ENCODE measurements around the gene SLCO3A1.

SLCO3A1 gene

DNA sequence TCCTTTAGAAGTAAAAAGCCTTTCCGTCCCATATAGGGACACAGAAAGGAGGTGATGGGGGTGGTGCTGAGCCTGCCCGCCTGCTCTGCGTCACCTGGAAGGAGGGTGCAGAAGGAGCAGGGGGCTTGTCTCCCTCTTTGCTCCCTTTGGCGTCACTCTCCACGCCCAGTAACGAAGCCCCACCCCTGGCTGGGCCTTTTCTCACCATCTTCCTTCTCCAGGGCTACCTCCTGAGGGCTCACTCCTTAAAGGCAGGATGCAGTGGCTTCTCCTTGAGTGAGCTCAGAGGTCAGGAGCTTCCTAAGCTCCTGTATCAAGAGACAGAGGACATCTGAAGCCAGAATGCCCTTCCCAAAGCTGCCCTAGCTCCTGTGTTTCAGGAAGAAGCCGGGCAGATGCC is 31.5 kb downstream of the SLCO3A1 start:
- no peak for DNase-seq

DNA sequence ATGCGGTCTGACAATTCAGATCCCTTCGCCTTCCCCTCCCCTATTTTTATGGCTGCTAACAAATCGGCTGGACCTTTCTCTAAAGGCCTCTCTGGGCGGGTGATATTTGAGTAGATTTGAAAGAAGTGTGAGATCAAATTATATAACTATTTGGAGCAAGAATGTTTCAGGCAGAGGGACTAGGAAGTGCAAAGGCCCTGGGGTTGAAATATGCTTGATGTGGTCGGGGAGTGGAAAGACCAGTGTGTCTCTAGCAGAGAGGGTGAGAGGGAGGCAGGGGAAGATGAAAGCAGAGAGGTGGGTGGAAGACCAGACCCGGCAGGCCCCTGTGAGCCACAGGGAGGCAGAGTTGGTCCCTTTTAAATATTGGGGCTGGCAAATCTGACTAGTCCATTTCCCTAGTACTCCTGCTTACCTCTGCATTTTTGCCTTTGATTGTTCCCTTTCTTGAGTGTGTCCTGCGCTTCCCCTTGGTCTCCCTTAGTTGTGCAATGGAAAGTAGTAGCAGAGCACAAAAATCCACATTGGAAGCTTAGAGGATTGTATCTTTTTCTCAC is 32.3 kb downstream of the SLCO3A1 start:
- DNase-seq = no peak

DNA sequence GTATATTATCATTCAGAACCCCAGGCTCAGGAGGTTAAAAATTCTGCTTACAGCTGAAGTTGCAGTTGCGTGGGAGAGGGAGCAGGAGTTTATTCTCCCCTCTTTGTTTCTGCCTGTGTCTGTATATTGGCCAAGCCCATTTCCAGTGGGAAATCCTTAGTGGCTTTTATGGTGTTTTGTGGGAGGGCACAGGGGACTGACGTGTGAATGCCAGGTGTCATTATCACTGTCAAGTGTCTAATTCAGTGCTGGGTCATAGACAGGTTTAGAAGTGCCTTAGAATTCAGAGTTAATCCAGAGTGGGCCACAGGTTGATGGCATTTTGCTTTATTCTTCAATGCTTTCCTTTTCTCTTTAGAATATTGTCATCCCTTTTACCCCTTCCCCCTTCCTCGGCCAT is 33.4 kb downstream of the SLCO3A1 start:
- no peak for DNase-seq

DNA sequence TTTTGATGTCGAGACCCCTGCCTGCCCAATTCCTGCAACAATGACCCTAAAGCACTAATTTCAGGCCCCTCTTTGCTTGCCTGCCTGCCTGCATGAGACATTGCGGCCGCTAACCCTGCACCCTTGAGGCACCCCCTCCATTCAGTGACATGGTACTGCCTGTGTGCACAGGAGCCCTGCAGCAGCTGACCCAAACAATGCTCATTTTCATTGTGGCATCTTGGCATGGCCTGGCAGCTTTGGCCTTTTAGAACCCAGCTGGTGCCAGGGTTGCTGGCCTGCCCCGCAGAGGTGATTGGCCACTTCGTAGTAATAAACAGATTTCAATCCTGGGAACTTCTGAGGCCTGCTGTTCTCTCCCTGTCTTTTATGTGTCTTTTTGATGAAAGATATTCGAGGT is 33.8 kb downstream of the SLCO3A1 start:
- DNase-seq = no peak

DNA sequence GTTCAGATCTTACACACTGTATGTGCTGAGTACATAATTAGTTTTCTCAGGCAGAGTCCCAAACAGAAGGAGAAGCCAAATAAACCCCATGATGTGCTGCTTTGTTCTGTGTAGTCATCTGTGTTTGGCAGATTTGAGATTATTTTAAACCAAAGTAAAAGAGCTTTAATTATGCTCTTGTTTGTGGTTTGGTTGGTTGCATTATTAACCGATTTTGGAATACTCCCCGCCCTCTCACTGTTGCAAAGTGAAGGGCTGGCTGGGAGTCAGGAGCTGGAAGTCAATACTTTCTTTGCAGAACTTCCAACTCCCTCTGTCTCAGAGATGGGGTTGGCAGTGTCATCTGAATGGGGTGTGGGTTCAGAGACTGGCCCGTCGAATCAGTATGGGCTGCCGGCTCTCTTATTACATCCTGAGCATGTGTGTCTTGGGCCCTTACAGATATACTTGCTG is 34.4 kb downstream of the SLCO3A1 start:
- DNase-seq = no peak

DNA sequence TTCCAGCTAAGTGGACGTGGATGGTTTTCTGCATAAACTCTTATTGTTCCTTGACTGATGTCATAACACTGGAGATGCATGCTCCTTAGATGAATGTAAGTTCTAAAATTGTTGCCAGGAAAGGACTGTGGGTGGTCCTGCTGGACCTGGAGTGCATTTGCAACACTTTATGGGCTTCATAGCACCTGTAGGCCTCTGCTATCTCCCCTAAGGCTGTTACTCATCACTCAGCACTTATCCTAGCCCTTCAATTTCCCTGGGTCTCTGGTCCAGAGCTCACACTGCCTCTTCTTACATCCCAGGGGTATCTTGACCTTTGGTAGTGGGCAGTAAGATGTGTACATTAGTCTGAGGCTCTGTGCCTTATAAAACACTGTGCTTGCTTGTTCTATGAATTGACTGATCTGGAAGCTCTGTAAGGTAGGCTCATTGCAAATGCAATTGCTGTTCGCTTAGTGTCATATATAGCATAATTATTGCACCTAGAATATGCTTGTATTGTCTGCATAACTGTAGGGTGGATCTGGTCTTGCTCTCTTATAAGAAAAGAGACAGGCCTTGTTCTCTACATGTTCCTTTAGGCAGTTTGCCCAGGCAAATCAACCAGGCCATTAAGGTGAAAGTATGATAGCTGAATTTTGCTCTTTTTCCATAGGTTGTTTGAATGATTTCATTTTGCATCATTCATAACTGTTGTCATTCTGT is 35.8 kb downstream of the SLCO3A1 start:
- no peak for DNase-seq

DNA sequence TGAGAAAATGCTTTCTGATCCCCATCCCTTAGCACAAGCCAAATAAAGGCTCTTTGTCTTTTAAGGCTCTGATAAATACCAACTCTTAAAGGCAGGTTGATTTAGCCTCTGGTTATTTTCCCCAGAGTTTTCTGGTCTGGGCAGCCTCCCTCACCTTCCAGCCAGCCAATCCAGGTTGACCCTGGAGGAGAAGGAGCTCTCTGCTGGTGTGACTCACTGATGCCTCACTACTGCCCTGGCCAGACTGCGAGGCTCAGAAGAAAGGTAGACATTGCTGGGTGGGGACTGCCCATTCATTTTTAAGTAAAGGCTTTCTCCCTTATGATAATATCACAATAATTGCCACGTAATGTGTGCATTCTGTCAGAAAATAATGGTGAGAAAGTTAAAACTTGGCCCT is 37.1 kb downstream of the SLCO3A1 start:
- DNase-seq = peak; percentile 9

DNA sequence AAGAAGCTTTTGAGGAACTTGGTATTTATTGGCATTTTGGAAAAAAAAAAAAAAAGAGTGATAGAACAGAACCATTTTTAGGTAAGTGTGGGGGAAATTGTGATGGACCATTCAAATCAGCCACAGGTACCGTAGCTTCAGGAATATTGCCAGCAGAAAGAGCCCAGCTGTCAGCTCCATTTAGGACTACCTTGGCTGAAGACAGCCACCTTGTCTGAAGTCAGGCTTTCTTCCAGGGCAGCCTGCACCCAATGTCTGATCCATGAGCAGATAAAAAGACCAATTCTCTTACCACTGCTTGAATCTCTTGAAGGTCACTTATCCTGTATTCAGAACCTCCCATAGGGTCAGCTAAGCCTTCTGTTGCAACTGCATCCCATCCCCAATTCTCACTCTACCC is 37.6 kb downstream of the SLCO3A1 start:
- DNase-seq = no peak

DNA sequence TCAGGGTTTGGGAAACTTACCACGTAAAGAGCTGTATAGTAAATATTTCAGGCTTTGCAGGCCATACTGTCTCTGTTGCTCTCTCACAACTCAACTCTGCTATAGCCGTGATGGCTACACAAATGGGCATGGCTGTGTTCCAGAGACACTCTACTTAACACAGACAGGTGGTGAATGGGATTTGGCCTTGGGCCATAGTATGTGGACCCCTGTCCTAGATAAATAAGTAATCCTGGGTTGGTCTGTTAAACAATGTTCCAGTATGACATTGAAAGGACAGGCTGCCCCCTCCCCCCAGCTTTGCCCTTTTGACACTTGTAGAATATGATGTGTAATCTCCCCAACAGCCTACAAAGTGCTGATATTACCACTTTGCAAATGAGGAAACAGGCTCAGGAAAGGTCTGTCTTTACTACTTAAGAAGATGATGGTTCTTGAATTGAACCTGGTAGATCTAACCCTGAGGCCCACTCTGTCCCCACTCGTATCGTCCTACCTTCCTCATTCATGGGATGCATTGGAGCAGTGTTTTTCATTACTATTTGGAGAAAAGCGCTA is 38.4 kb downstream of the SLCO3A1 start:
- no peak for DNase-seq

DNA sequence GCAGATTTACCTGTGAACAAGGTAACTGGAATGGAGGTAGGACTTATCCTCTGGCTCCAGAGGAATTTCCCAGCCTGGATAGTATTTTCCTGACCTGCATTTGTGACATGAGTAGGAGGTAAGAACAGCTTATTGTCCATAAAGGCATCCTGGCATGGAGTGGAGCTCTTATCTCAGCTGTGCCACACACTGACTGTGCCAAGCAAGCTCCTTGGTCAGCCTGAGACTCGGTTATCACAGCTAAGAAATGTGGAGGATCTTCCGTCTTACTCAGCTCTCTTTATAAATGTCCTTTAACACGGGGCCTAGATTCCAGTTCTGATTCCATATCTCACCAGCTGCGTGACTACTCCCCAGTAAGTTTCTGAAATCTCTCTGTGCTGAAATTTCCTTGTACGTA is 38.9 kb downstream of the SLCO3A1 start:
- no peak for DNase-seq

DNA sequence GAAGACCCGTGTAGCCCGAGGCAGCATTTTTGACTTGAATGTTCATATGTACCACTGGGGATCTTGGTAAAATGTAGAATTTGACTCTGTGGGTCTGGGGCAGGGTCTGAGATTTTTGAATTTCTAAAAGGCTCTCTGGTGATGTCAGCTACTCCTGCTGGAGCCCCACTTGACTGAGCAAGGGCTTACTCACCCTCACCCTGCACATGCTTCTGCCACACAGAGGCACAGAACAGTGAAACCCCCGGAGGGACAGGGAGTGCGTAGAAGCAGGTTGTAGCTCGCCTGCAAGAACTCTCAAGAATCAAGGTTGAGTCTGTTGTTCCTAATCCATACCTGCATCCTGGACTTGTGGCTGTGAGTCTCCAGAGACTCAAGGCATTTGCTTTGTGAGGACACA is 41.1 kb downstream of the SLCO3A1 start:
- DNase-seq = no peak

DNA sequence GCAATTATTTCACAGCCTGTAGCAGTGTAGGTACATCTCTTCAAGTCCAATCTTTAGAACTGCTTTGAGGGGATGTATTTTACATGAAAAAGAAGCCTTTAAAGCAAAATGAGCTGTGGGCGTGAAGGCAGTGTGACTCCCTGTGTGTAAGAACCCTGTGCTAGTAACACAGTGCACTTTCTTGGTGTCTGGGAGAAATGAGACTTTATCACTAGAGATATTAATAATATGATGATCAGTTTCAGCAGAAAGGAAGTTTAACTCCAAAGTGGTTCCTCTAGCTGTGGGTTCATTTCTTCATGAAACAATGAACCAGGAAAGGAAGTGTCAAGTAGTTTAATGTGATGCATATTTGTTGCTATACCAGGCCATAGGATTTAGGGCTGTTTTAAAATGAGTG is 41.5 kb downstream of the SLCO3A1 start:
- DNase-seq = no peak

DNA sequence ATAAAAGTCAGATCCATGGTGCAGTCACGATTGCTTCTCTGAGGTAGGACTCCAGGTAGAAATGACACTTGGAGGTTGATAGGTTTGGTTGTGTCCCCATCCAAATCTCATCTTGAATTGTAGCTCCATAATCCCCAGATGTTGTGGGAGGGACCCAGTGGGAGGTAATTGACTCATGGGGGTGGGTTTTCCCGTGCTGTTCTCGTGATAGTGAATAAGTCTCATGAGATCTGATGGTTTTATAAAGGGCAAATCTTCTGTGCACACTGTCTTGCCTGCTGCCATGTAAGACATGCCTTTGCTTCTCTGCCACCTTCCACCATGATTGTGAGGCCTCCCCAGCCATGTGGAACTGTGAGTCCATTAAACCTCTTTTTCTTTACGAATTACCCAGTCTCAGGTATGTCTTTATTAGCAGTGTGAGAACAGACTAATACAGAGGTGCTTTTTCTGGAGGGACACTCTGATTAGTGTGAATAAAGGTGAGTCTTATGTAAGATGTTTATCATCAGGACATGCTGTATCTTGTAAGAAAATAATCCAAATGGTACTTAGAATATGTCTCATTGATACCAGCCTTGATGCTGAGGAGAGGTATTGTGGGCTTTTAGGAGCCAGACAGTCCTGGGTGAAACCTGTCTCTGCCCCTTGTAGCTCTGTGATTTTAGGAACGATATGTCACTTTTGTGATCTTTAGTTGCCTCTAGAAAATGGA is 43.0 kb downstream of the SLCO3A1 start:
- DNase-seq = no peak

DNA sequence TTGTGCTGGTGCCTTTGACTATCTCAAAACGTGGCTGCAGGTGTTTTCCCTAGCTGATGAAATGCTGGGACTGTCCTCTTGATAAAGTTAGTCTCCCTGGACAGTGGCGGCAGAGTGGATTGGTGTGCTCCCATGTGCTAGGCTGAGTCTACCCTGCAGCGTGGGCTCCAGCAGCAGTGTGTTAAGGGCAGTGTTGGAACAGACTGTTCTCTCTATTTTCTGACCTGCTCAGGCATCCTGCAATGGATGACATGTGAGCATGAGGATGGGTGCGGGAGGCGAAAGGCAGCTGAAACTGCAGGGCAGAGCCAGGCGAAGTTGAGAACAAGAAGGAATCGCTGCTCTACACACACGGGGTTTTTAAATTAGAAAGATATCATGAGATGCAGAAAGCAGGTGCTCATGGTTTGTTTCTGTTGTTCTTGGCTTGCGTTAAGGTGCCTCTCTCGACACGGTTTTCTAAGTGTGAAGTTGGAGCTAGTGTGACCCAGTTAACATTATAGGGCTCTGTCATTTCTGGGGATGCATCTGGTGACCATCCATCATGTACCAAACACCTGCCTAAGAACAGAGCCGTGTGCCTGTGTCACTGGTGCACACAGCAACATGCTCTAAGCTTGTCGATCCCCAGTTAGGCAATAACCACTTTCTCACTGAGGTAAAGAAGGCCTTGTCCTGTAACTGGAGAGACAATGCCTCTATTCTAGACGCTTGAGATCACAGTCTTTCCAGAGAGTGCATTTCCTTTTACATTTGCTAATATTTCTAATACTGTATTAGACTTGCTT is 44.3 kb downstream of the SLCO3A1 start:
- DNase-seq = no peak

DNA sequence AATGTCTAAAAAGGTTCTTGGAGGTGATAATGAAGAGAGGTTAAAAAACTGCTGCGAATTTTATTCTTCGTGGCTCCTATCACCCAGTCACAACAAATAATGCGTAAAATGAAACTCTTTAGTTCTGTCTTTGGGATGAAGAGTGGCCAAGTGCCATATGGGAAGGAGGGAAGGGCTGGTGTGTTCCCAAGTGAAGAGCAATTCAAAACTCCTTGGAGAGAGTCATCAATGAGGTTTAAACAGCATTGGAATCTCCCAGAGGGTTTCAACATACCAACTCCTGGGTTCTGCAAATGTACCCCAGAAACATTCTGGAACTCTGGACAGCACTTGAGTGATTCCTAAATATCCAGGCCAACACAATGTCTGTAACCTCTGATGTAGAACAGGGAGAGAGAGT is 45.3 kb downstream of the SLCO3A1 start:
- no peak for DNase-seq

DNA sequence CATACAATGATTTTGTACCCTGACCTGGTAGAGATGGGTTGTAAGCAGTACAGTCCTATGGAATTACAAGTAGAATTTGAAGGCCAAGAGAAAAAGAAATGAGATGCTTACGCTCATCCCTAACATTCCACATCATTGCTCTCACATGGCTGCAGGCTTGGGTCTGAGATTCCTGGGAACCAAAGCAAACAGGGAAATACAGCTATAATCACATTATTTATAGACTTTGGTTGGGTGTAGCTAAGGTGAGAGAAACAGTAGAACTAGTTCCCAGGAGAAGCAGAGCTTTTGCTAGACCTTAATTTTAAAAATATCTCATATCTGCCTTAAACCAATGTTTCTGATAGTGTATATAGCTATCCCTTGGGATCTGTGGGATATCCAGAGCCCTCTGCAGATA is 51.4 kb downstream of the SLCO3A1 start:
- DNase-seq = no peak

DNA sequence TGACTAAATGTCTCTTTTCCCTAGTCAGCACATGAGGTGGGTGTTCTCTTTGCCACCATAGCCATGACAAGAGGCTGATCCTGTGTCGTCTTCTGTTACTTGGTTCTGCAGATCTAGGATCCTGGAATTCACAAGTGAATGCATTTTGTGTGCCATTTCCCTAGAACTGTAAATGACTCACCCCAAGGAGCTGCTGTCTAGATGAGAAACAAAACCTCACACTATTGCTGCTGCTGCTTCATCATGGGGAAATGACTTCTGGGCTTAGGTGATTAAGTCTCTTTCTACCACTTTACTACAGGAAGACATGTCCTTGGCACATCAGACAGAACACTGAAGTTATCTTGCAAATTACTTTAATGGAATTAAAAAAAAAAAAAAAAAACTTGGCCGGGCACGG is 54.9 kb downstream of the SLCO3A1 start:
- peak; percentile 48 for DNase-seq

DNA sequence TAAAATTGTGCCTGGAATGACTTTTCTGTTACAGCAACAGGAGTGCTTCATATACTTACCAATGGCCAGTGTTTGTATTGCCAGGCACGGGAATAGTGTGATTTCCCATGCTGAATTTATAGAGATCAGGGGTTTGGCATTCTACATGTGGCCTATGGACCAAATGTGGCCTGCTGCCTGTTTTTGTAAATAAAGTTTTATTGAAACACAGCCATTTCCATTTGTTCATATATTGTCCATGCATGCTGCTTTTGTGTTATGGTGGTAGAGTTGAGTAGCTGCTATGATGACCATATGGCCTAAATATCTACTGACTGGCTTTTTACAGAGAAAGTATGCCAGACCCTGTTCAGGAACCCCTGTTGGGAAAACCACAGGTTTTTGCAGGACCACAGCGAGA is 55.6 kb downstream of the SLCO3A1 start:
- no peak for DNase-seq

DNA sequence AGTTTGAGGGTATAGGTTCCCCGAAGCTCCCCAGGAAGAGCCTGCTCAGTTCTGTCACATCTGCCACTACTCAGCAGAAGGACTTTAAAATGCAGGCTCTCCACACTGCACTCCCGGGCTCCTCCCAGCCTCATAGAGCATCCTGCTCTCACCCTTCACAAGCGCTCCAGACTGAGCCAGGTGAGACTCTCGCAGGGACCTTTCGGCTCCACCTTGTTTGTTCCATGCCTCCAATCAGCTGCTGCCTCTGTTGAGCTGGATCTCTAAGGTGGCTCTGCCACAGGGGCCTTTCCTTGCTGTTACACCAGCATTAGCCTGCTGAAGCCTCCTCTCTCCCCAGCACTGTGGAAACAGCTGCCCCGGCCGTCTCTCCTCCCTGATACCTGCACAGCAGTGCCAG is 56.1 kb downstream of the SLCO3A1 start:
- no peak for DNase-seq

DNA sequence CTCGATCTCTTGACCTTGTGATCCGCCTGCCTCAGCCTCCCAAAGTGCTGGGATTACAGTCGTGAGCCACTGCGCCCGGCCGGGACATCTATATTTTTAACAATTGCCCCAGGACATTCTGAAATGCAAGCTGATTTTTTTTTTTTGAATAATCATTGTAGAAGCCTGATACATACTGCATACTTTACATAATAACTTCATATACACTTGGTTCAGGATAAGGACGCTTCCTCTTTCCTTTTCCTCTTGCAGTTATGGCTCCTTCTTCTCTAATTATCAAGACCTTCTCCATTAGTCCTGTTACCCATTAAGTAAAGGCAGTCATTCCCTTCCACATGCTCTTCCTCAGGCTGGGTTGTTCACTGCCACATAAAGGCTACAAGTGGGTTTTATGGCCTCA is 58.3 kb downstream of the SLCO3A1 start:
- no peak for DNase-seq

DNA sequence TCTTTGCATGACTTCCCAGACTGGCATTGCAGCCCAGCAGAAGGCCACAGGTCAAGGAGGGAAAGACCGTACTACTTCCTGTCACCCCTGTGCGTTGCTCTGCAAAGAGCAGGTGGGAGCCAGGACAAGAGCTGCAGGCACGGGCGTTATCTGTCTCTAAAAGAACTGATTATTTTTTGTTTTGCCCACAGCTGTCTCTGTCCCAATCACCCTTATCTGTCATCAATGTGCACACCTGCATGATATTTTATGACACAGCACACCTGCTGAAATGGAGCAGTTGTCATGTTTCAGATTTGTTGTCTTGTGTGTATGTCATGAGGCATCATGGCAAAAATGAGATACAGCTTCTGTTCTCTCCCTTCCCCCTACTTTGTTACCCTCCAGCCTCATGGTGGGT is 58.8 kb downstream of the SLCO3A1 start:
- no peak for DNase-seq

DNA sequence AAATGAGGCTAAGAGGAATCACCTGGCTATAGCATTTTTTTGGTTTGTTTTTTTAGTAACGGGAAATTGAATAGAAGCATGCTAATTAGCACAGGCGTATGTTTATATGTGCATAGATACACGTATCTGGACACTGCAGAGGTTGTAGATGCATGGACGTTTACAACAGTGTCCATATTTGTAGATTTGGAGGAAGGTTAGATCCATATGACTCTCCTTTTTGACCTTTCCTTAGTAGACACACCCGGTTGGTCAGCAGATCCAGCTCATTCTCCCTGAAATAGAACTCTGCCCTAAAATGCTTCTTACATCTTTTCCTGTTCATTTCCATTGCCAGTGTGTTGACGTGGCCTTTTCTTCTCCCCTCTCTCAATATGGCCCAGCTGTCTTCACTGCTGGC is 60.1 kb downstream of the SLCO3A1 start:
- DNase-seq = no peak

DNA sequence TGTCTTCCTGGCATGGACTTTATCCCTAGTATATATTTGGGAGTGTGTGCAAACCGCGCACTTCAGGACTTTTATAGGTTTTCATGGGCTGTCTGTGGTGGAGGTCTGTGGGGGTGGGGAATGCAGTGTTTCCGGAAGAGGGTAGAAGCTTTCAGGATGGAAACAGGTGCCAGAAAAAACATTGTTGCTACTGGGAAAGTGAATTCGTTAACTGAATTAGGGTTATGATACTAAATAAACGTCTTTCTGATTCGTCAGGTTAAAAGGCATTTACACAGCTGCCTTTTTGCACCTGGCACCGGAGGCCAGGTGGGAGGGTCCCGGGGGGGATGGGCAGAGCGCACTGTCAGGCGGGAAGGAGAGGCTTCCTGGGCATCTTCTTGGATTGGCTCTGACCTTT is 62.1 kb downstream of the SLCO3A1 start:
- no peak for DNase-seq
